Left ventricle myocardium inferior (tissue), 1 donor: Measurements from ENCODE around the gene LTBP1. TPM values are rescaled to one million over a fixed set of nuclear protein-coding genes. Genes with fewer than 3 reads are reported as not detected.

Experiments
- DNase-seq: peaks from one replicate; pipeline ENCODE4 v3.0.0-alpha.2; 2020
- H3K27ac ChIP-seq: fragments of 200-600 bp; replicated peaks from 2 replicates; pipeline ENCODE4 v1.8.0; 2021
- H3K27me3 ChIP-seq: fragments of 200-600 bp; 2 replicates; pipeline ENCODE4 v1.8.0; 2021; ENCODE audit warnings: low read depth
- H3K36me3 ChIP-seq: fragments of 200-600 bp; 2 replicates; pipeline ENCODE4 v1.8.0; 2021
- H3K4me1 ChIP-seq: fragments of 200-600 bp; 2 replicates; pipeline ENCODE4 v1.8.0; 2021
- H3K4me3 ChIP-seq: fragments of 200-600 bp; 2 replicates; pipeline ENCODE4 v1.8.0; 2021; ENCODE audit warnings: mild to moderate bottlenecking, moderate library complexity
- H3K9me3 ChIP-seq: fragments of 200-600 bp; replicated peaks from 2 replicates; pipeline ENCODE4 v1.8.0; 2021
- intact Hi-C: fragments of 100-400 bp; cut with micrococcal nuclease; formaldehyde crosslinking; loops from one replicate; pipeline ENCODE4 v1.11.0; 2022
- long read RNA-seq: library from polyadenylated mRNA; unstranded; transcript quantifications from one replicate; pipeline ENCODE4 v2.0.0, GENCODE V29; 2021
- total RNA-seq: library from RNA; stranded (reverse); fragmentation: NEBNext Ultra II Directional; extraction: Animal tissue kit (Norgen Biotek cat#: 25700); gene quantifications from one replicate; pipeline ENCODE4 v1.2.1, GENCODE V29; 2021
- TF ChIP-seq, protein P1 (sequence below): fragments of 200-600 bp; IDR thresholded peaks from 2 replicates; pipeline ENCODE4 v1.8.0; 2021; ENCODE audit warnings: antibody characterized with exemption, mild to moderate bottlenecking, borderline replicate concordance
- donor health status: DM: no; HTN: yes; CAD: no; lungs with severe emphysema.

Gene LTBP1, protein sequence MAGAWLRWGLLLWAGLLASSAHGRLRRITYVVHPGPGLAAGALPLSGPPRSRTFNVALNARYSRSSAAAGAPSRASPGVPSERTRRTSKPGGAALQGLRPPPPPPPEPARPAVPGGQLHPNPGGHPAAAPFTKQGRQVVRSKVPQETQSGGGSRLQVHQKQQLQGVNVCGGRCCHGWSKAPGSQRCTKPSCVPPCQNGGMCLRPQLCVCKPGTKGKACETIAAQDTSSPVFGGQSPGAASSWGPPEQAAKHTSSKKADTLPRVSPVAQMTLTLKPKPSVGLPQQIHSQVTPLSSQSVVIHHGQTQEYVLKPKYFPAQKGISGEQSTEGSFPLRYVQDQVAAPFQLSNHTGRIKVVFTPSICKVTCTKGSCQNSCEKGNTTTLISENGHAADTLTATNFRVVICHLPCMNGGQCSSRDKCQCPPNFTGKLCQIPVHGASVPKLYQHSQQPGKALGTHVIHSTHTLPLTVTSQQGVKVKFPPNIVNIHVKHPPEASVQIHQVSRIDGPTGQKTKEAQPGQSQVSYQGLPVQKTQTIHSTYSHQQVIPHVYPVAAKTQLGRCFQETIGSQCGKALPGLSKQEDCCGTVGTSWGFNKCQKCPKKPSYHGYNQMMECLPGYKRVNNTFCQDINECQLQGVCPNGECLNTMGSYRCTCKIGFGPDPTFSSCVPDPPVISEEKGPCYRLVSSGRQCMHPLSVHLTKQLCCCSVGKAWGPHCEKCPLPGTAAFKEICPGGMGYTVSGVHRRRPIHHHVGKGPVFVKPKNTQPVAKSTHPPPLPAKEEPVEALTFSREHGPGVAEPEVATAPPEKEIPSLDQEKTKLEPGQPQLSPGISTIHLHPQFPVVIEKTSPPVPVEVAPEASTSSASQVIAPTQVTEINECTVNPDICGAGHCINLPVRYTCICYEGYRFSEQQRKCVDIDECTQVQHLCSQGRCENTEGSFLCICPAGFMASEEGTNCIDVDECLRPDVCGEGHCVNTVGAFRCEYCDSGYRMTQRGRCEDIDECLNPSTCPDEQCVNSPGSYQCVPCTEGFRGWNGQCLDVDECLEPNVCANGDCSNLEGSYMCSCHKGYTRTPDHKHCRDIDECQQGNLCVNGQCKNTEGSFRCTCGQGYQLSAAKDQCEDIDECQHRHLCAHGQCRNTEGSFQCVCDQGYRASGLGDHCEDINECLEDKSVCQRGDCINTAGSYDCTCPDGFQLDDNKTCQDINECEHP (N-terminal part only)
- 88.9 TPM for total RNA-seq
- long read RNA-seq, full-length matches to known transcripts: 2 of 57 reads
- long read RNA-seq, partial matches to known transcripts: 29 of 57 reads
- long read RNA-seq, other reads (novel, unspliced or antisense): 26 of 57 reads

DNA sequence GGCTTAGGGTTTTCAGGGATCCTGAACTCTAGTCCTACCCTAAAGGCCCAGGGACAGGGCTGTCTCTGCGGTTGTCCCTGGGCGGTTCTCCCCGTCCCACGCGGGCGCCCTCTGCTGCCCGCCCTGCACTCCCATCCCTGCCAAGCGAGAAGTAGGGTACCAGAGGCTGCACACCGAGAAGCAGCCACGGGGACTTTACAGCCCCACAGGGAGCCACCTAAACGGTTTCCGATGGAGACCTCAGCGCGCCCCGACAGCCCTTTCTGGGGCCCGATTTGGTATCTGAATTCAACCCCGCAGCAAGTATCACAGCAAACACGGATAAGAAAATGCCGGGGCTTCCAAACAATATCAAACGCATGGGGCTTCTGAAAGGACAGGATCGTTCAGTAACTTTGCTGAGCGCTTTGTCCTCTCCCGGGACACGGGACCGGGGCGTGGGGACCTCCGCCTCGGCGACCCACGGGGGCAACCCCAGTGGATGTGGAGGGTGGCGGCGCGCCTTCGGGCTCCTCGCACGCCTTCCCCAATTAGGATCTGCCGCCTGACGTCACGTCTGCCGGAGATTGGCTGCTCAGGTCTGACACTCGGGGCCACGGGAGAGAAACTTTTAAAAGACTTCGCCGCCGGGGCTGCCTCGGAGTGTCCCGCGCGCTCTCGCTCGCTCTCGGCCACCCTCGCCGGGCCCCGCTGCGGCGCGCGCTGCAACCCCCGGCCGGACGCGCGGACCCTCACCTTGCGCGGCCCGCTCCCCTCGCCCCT lies at the start of gene LTBP1:
TSS of gene LTBP1 (plus strand) at position 640 of the 762 bp plus-strand sequence. CDS start 372 bp downstream, outside the sequence.
- H3K4me3 ChIP-seq: peak within 1 kb of the TSS; percentile 93
- no peaks in the 10 kb centered on the region for H3K27me3 ChIP-seq
- no peaks in the 10 kb centered on the region for H3K9me3 ChIP-seq
- TF ChIP-seq, protein P1, sequence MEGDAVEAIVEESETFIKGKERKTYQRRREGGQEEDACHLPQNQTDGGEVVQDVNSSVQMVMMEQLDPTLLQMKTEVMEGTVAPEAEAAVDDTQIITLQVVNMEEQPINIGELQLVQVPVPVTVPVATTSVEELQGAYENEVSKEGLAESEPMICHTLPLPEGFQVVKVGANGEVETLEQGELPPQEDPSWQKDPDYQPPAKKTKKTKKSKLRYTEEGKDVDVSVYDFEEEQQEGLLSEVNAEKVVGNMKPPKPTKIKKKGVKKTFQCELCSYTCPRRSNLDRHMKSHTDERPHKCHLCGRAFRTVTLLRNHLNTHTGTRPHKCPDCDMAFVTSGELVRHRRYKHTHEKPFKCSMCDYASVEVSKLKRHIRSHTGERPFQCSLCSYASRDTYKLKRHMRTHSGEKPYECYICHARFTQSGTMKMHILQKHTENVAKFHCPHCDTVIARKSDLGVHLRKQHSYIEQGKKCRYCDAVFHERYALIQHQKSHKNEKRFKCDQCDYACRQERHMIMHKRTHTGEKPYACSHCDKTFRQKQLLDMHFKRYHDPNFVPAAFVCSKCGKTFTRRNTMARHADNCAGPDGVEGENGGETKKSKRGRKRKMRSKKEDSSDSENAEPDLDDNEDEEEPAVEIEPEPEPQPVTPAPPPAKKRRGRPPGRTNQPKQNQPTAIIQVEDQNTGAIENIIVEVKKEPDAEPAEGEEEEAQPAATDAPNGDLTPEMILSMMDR: peak; percentile 85
- DNase-seq: peak; percentile 83
- H3K36me3 ChIP-seq: no peaks in the 10 kb centered on the region
- intact Hi-C loops: loop anchor here (10.0 kb wide), 2 partner anchors 172 to 638 kb away; no protein-coding TSS in a partner anchor
- peaks cover 60% of the 10 kb centered on the region for H3K4me1 ChIP-seq
- peak within 1 kb of the TSS; percentile 95 for H3K27ac ChIP-seq

DNA sequence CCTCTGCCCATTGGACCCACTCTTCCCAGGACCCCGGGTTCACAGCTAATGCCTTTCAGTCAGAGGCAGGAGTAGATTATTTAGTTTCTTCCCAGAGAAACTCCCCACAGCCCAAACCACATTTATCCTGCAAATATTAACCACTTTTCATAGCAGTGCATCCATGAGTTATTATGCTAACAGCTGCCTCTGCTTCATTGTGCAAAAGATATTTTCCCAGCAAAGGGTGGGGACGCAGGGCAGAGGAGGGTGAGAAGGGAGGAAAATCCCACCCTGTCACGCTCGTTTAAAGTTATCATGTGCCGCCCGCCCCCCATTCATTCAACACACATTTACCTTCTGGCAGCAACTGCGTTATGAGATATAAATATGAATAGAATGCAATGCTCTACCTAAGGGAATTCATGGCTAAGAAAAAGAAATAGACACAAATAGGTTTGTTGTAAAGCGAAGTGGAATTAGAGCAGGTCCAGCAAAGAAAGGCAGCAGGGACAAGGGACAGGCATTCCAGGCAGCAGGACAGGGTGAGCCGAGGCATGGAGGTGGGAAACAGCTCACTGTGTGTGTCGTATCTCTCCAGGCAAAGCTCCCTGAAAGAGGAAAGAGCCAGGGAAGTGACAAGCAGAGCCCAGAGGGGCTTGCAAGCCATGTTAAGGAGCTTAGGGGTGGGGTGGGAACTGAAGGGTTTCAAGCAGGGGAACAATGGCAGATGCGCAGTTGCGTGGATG lies 46.3 kb upstream of the LTBP1 start:
- Histone ChIP-seq H3K27ac (no peak overlapping the region), H3K4me1 (peaks cover 4% of the 10 kb centered on the region), H3K4me3 (no peak overlapping the region), H3K36me3 (no peaks in the 10 kb centered on the region), H3K9me3 (peaks cover 8% of the 10 kb centered on the region), H3K27me3 (no peaks in the 10 kb centered on the region)
- TF ChIP-seq, protein P1: no peak
- intact Hi-C loops: no loop called here
- no peak for DNase-seq

DNA sequence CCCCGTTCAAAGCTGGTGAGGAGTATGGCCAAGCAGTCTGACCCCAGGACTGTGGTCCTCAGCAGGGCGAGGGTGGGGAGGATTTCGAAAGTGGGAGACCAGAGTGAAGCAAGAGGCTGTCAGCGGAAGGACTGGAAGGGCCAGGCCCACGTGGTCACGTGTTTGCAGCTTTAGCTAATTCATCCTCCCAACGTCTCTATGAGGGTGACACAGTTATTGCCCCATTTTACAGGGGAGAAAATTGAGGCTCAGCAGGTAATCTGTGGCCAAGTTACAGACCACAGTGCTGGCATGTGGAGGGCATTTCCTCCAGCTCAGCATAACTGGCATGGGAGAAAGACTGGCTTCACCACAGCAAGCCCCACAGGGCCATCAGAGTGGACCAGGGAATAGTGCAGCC lies 45.4 kb upstream of the LTBP1 start:
- H3K36me3 ChIP-seq: no peaks in the 10 kb centered on the region
- TF ChIP-seq, protein P1: no peak
- no peaks in the 10 kb centered on the region for H3K4me1 ChIP-seq
- no peaks in the 10 kb centered on the region for H3K27me3 ChIP-seq
- no peak overlapping the region for H3K4me3 ChIP-seq
- no peak overlapping the region for H3K27ac ChIP-seq
- intact Hi-C loops: no loop called here
- no peak for DNase-seq
- peaks cover 8% of the 10 kb centered on the region for H3K9me3 ChIP-seq

DNA sequence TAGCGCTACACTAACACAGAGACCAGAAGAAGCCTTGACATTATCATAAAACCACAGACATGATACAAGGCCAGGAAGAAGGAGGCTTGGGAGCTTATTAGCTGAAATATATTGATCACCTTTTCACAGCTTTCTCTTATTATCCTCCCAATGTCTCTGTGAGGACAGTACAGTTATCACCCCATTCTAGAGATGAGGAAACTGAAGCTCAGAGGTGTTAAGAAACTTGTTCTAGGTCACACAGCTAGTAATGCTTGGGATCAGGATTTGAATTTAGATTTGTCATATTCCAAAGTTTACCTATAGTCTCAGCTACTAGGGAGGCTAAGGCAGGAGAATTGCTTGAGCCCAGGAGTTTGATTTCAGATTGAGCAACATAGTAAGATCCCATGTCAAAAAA lies 44.6 kb upstream of the LTBP1 start:
- Histone ChIP-seq H3K27ac (no peak overlapping the region), H3K36me3 (no peaks in the 10 kb centered on the region), H3K9me3 (peaks cover 6% of the 10 kb centered on the region), H3K27me3 (no peaks in the 10 kb centered on the region), H3K4me1 (no peaks in the 10 kb centered on the region), H3K4me3 (no peak overlapping the region)
- TF ChIP-seq, protein P1: no peak
- intact Hi-C loops: no loop called here
- no peak for DNase-seq
